Measurements from ENCODE around the gene ATXN1.

Gene ATXN1

DNA sequence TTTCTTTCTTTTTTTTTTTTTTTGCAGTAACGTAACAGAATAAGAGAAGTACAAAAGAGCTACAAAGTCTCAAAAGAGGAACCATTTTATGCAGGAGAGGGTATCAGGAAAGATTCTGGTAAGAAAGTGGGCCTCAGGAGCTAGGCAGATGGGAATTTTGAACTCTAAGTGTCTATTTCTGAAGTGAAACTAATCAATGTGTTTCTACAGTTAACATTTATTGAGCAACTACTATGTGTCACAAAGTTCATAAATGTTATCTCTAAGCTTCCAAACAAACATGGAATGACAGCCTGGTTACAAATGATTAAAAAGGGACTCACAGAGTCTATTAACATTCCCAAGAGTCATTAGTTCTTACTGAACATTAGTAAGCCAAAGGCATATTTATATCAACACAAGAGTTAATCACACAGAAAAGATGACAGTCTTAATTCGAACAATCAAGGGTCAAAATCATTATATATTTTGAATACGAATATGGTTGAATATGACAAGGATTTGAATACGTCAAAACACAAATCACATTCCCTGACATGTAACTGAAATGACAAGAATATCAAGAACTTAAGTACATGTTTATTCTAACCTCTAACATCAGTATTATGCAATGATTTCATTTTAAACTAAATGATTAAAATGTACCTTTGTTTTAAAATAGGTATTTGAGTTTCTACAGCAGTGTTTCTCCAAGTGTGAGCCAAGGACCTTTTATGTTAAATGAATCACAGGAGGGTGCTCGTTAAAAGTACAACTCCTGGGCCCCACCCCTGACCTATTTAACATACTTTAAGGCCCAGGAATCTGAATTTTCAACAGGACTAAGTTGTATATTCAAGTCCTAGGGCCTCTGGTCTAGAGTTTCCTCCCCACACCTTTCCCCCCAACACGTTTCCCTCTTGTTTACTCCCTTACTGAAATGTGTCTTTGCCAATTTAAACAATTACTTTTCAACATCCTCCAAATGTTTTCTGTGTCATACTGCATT, 89.7 kb downstream of the ATXN1 start:
- DNase-seq (ENCODE audit: low spot score) = no peak

- DNase-seq (ENCODE audit: low spot score) = no peak
Measured at GRCh38 chr6:16670617-16671051, 90.6 kb downstream of the ATXN1 start.

DNA sequence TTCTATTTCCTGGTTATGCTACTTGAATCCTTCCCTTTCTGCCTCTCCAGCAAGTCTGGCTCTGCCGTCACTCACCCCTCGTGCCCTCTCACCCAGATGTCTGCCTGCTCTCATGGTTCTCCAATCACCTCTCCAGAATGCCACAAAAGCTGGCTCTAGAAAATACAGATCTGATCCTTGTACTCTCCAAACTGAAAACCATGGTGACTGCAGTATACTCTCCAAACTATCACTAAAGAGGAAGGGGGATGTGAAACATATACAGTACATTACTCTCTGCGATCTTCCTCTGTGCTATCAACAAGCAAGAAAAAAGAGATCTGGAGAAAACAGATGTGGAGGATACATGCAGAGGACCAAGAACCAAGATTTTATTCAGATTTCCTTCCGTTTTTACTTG, 91.1 kb downstream of the ATXN1 start:
- DNase-seq (ENCODE audit: low spot score) = no peak

DNA sequence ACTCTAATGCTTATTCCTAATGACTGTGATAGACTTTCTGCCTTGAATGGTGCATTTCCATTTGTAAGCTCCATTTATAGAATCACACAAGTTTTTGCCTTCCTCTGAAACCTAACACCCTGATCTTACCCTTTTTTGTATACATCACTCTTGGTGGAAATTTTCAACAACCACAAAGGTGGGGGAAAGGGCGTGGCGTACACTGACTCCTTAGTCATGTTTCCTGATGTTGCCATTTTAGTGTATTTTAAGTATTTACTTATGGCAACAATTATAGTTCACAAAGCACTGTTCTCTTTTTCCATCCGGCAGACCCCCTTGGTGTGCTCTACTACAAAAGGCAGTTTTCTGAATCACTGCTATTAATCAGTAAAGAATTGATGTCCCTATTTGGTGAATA, 92.0 kb downstream of the ATXN1 start:
- DNase-seq (ENCODE audit: low spot score) = no peak

DNA sequence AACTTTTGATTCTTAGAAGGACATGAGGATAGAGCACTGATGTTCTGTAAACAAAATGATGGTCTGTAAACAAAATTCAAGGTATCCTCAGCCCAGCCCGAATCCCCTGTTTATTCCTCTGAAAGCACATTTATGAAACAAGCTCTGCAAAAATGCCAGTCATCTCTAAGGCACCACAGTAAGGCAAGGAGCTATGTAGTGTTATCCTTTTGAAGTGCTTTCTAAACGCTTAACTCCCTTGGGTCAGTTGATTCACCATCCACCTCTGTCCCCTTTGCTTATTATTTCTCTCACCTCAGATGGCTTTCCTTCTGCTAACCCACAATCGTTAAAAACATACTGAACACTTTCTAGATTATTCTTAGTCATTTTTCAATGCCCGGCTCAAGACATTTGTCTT, 93.8 kb downstream of the ATXN1 start:
- no peak for DNase-seq (ENCODE audit: low spot score)

GRCh38 chr6:16665992-16666391, 95.3 kb downstream of the ATXN1 start:
- no peak for DNase-seq (ENCODE audit: low spot score)

- DNase-seq (ENCODE audit: low spot score) = no peak
Measured at GRCh38 chr6:16665182-16665581, 96.1 kb downstream of the ATXN1 start.

DNA sequence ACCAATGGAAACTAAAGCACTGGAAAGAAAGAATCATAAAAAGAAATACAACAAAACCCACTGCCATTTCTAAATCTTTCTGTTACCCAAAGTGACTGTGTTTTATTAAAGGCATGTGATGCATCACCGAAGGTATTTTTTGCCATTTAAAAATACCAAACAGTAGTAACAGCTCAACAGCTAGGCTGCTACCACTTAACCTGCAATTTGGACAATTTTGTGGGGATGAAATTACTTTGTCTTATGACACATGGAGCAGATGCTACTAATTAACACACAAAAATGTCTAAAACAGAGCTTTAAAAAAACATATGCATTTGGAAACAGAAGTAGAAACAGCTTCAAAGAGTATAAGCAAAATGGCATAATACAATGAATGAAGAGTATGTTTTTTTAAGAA, 97.4 kb downstream of the ATXN1 start:
- DNase-seq (ENCODE audit: low spot score) = no peak

DNA sequence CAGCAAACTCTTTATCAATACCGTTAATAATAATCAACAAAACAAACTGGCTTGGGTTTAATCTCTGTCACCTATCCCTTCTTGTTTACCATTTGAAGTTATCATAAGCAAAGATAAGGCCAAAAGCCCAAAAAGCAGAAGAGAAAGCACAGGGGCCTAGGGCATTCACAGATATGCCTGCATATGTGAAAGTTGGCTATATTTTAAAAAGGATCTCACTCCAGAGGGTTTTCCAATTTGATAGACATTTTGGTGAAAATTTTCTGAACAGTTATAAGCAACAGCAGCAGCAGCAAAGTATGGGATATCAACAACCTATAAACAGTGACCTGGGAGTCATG, 101.1 kb downstream of the ATXN1 start:
- DNase-seq (ENCODE audit: low spot score) = no peak

DNA sequence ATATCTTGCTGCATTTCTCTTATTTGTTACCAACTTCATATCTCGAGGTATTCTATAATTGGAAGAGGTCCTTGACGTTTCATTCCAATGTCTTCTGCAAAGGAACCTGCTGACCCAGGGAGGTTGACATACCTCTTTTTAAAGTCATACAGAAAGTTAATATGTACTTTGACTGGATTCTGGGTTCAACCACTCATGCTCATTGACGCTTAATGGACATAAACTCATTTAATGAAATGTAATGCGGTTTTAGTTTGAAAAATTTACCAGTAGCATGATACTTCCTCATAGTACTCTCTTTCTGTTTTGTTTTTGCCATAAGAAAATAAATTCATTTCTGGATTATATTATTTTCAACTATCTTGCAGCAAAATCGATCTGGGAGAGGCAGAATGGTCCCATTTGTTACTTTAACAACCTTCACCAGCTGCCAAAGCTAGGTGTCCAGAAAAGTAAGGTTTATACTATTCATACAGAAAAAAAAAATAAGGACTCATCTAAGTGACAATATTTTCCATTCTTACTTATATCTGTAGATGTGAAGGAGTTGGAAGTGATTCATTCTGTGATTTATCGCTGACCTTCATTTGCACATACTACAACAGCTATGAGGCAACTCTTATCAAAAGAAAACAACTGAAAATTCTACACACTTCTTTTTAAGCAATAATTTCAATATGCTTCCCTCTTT, 101.6 kb downstream of the ATXN1 start:
- no peak for DNase-seq (ENCODE audit: low spot score)

GRCh38 chr6:16658348-16659034, 102.8 kb downstream of the ATXN1 start:
- DNase-seq (ENCODE audit: low spot score) = no peak

GRCh38 chr6:16657768-16658167, 103.5 kb downstream of the ATXN1 start:
- no peak for DNase-seq (ENCODE audit: low spot score)

DNA sequence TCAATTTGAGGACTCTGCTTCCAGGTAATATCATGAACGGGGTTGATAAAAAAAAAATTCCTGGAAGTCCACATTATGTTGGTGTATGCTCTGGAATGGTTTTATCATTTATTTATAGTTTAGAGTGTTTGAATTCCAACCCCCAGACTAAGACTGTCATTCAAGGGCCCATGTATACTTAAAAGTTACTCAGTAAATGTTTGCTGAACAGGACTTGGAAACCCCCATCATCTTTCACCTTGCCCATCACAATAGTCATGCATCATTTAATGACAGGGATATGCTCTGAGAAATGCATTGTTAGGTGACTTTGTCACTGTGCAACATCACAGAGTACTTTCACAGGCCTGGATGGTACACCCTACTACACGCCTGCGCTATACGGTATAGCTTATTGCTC, 104.8 kb downstream of the ATXN1 start:
- DNase-seq (ENCODE audit: low spot score) = no peak

- DNase-seq (ENCODE audit: low spot score) = no peak
Measured at GRCh38 chr6:16654701-16655100, 106.6 kb downstream of the ATXN1 start.

DNA sequence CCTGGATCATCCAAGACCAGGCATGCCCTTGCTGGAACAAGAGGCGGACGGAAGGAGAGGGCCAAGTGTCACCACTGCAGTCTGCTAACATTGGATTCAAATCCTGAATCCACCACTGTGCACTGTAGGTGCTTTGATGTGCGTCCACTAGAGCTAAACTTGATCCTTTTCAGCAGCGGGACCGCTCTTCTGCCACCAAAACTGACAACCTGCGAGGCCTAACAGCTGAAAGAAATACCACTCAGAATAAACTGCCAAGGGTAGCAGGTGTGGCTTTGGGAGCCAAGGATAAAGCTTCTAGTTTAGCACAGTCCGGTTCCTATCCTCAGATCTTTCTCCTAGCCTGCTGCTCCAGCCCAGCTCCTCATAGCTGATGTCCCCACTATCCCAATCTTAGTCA, 108.0 kb downstream of the ATXN1 start:
- DNase-seq (ENCODE audit: low spot score) = no peak

DNA sequence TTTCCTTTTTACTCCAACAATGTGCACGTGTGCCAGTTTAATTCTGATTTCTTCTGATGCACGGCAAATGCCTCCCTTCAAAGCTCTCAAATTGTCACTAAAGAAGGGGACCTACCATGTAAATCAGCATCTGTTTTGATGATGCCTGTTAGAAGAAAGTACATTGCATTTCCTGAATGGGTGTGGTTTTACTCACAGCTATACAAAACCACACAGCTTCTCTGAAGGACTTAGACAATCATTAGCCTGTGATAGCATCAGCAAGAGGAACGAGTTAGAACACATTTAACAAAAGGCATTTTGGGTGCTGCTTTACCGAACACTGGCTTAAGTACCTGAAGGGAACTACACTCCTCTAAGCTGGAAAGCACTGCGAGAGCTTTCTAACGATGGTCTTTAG, 109.4 kb downstream of the ATXN1 start:
- no peak for DNase-seq (ENCODE audit: low spot score)

GRCh38 chr6:16649890-16650289, 111.4 kb downstream of the ATXN1 start:
- no peak for DNase-seq (ENCODE audit: low spot score)

- peak; percentile 7 for DNase-seq (ENCODE audit: low spot score)
Measured at GRCh38 chr6:16649241-16649640, 112.0 kb downstream of the ATXN1 start.

DNA sequence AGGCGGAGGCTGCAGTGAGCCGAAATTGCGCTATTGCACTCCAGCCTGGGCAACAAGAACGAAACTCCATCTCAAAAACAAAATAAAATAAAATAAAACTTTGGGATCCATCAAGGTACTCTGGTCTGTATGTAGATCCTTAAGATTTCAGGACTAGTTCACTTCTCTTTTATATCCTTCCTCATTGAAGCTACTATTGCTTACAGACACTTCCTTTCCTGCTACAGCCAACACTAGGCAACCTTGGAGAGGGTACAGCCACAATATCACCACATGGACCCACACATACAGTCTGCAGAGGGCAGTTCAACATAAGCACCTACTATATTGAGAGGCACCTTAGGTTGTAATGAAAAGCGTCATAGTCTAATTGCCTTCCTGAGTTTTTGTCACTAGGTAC, 113.3 kb downstream of the ATXN1 start:
- no peak for DNase-seq (ENCODE audit: low spot score)

DNA sequence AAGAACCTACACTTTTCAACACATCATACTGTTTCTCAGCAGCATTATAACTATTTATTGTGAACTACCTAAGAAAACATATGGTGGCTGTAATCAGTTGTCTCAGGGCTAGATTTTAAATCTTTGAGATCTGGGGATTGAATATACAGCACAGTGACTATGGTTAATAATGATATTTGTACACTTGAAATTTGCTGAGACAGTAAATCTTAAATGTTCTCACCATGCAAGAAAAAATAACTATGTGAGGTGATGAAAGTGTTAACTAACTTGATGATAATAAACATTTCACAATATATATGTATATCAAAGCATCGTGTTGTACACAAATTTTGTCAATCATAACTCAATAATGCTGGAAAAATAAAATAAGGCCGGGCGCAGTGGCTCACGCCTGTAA, 113.8 kb downstream of the ATXN1 start:
- no peak for DNase-seq (ENCODE audit: low spot score)

DNA sequence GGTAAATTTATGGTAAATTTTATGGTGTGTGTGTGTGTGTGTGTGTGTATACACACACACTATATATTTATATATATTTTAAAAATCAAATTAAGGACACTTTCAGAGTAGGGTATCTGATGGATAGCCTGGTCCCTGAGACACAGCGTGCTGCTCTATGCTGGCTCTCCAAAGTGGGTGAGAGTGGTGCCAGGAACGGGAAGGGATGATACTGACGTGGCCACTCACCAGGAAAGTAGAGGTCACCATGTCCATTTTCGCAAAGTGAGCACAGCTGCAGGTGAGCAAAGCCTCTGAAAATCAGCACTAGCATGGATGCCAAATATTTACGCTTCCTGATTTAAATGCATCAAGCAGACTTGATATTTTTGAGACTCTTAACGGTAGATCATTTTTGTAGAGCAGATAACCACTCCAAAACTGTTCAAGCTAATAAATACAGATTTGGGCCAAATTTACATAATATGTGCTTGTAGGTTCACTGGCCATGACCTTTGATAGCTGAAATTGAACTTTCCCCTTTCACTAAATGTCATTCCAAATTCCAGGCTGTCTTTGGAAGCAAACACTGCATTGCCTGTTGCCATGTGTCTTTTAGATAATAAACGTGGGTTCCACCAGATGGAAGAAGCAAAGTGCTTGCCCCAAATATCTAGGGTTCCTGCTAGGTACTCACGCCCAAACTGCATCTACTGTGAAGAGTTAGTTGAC, 116.6 kb downstream of the ATXN1 start:
- DNase-seq (ENCODE audit: low spot score) = no peak

Measured in hepatic stellate cell (primary cell).